ENCODE data around the gene SNRNP200.

Gene SNRNP200

GRCh38 chr2:96233880-96234316, 71.4 kb downstream of the SNRNP200 start:
- Histone ChIP-seq H3K27me3 (no peaks in the 10 kb centered on the region), H3K4me1 (no peaks in the 10 kb centered on the region), H3K4me3 (ENCODE audit: low read depth, low read length) (no peak overlapping the region), H3K9me3 (no peaks in the 10 kb centered on the region), H3K36me3 (no peaks in the 10 kb centered on the region)
- TF ChIP-seq CTCF (IDR thresholded peaks at IDR 0.05; ENCODE audit: low read depth, low read length), result no peak
- no peak for DNase-seq

- Histone ChIP-seq H3K4me3 (ENCODE audit: low read depth, low read length) (no peak overlapping the region), H3K27me3 (no peaks in the 10 kb centered on the region), H3K36me3 (no peaks in the 10 kb centered on the region), H3K4me1 (no peaks in the 10 kb centered on the region), H3K9me3 (no peaks in the 10 kb centered on the region)
- TF ChIP-seq CTCF (IDR thresholded peaks at IDR 0.05; ENCODE audit: low read depth, low read length), result no peak
- no peak for DNase-seq
Measured at GRCh38 chr2:96233436-96233835, 71.9 kb downstream of the SNRNP200 start.

GRCh38 chr2:96231316-96231715, 74.0 kb downstream of the SNRNP200 start:
- H3K27me3 ChIP-seq, result no peaks in the 10 kb centered on the region
- no peaks in the 10 kb centered on the region for H3K36me3 ChIP-seq
- no peak for TF ChIP-seq CTCF (IDR thresholded peaks at IDR 0.05; ENCODE audit: low read depth, low read length)
- DNase-seq, result no peak
- H3K9me3 ChIP-seq, result no peaks in the 10 kb centered on the region
- H3K4me3 ChIP-seq (ENCODE audit: low read depth, low read length), result no peak overlapping the region
- no peaks in the 10 kb centered on the region for H3K4me1 ChIP-seq

GRCh38 chr2:96225016-96225533, 80.3 kb downstream of the SNRNP200 start:
- Histone ChIP-seq H3K9me3 (no peaks in the 10 kb centered on the region), H3K4me1 (no peaks in the 10 kb centered on the region), H3K36me3 (no peaks in the 10 kb centered on the region), H3K27me3 (no peaks in the 10 kb centered on the region), H3K4me3 (ENCODE audit: low read depth, low read length) (no peak overlapping the region)
- no peak for DNase-seq
- TF ChIP-seq CTCF (IDR thresholded peaks at IDR 0.05; ENCODE audit: low read depth, low read length), result no peak
